OCI-LY1 (cell line): Measurements from ENCODE around the gene PHKA1.

Source experiments
- EZH2 ChIP-seq: fragments of 200-600 bp; sonication (generic), shearing (Covaris generic); IDR thresholded peaks from 2 replicates; pipeline ENCODE4 v1.8.0; 2017; ENCODE audit warnings: borderline replicate concordance, mixed run types, mild to moderate bottlenecking, antibody characterized with exemption, low read length, moderate library complexity, mixed read lengths
- TF ChIP-seq, protein P1 (sequence below): fragments of 200-600 bp; sonication (generic), shearing (Covaris generic); IDR thresholded peaks from 2 replicates; pipeline ENCODE4 v1.5.1; 2017; ENCODE audit warnings: mild to moderate bottlenecking, antibody characterized with exemption, low read length, moderate library complexity, mixed read lengths

DNA sequence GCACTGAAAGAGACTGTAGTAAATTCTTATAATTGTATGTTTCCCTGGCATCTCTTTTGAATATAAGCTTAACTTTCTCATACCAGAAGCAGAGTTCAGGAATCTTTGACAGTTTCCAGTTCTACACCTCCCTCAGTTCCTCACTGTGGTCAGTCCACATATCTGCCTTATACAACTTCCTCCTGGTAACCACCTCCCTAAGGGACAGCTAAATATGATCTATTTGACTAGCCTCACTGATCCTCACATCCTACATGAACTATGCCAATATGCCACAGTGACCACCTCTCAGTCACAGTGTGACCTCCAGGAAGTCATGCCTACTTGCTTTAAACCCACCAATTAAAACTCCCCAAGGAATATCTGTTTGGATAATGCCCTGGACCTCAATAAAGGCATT lies 89.9 kb downstream of the PHKA1 start:
- TF ChIP-seq EZH2: no peak
- TF ChIP-seq, protein P1, sequence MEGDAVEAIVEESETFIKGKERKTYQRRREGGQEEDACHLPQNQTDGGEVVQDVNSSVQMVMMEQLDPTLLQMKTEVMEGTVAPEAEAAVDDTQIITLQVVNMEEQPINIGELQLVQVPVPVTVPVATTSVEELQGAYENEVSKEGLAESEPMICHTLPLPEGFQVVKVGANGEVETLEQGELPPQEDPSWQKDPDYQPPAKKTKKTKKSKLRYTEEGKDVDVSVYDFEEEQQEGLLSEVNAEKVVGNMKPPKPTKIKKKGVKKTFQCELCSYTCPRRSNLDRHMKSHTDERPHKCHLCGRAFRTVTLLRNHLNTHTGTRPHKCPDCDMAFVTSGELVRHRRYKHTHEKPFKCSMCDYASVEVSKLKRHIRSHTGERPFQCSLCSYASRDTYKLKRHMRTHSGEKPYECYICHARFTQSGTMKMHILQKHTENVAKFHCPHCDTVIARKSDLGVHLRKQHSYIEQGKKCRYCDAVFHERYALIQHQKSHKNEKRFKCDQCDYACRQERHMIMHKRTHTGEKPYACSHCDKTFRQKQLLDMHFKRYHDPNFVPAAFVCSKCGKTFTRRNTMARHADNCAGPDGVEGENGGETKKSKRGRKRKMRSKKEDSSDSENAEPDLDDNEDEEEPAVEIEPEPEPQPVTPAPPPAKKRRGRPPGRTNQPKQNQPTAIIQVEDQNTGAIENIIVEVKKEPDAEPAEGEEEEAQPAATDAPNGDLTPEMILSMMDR: no peak
